SIG-M5 (cell line): ENCODE data around the gene ZXDC.

Source experiments
- DNase-seq: peaks from one replicate; lab custom pipeline; 2025; lab: John Stamatoyannopoulos, UW

ZXDC gene

DNA sequence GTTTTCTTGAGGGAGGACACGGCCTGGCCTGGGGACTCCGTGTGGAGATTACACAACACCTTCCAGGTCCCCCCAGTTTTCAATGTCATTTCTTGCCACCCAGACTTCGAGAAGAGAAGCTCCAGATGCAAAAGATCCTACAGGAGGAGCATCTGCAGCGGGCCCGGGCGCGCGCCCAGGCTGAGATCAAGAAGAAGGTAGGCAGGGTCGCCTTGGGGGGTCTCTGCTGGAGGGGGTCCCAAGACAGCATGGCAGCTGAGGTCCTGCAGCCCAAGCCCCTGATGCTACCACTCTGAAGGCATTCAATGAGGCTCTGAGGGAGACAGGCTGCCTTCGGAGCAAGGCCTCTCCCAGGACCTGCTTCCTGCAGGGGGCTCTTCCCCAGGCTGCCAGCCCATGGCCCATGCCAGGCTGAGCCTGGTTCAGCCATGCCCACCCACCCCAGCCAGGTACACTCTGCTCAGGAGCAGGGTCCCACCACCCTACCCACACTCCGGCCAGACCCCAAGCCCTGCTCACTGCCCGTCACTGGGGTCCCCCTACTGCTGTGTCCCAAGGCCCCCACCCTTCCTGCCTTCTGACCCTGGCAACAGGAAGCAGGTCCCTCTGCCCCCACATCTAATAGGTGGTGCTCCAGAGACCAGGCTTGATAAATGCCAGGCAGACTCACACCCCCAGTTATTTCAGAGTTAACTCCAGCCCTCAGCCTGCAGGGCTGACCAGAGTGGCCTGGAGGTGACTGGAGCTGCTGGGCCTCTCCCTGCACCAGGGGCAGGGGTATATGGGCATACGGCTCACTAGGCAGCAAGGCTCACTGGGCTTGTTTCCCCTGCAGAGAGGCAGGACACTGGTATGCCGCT is 40.0 kb downstream of the ZXDC start:
- no peak for DNase-seq

DNA sequence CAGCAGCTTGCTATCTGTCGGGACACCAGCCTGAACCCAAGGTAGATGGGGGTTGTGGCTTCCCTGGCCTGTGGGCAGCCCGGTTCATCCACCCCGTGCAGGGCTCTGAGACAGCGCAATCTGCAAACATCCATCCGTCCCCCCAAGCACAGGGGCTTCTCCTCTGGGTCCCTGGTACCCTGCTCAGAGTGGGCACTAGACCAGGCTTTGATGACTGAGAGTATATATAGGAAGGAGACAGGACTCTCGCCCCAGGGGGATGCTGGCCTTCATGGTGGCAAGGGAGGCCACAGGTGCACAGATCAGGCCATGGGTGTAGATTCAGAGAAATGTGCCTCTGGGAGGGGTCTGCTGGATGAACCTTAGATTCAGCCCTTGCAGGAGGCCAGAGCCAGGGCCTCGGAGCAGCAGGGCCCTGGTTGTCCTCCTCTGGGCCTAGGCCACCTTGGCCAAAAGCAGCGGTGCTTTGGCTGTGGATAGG is 40.7 kb downstream of the ZXDC start:
- DNase-seq: no peak

DNA sequence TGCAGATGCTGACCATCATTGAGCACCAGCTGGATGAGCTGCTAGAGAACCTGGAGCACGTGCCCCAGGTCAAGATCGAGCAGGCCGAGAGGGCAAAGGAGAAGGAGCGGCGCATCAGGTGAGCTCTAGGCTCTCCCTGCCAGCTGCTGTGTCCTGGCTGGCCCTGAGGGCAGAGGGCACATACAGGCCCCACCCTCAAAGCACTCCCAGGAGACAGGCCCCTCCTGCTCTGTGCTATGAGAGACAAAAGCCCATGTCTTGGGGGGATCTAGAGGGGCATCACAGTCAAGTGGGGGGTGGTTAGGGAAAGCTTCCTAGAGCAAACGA is 41.5 kb downstream of the ZXDC start:
- DNase-seq: no peak

DNA sequence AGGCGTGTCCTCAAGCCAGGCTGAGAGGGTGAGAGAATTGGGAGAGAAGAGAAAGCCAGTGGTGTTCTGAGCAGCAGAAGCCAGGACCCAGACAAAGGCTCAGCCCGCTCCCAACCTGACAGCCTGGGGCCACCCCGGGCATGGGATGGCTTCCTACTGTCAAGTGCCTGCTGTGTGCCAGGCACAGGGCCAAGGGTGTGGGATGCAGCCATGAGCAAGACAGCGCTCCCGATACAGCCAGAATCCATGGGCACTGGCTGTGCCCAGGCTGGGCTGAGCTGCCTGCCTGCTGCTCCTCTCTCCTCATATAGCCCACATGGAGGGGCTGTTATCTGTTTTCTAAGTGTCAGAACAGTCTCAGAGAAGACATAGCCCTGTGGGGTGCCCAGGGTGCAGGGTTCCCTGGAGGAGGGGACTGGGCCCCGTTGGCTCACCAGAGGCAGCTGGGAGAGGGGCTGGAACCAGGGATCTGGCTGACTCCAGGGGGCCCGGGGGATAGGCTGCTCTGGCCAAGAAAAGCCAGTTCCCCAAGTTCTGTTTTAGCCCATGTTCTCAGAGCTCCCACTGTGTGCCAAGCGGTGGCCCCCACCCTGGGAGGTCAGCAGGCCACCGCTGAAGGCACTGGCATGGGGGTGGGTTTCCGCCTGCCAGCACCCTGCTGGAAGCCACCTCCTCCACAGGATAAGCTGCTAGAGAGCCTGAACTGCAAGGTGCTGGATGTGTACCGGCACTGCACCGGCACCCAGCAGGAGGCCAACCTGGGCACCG is 42.0 kb downstream of the ZXDC start:
- no peak for DNase-seq

DNA sequence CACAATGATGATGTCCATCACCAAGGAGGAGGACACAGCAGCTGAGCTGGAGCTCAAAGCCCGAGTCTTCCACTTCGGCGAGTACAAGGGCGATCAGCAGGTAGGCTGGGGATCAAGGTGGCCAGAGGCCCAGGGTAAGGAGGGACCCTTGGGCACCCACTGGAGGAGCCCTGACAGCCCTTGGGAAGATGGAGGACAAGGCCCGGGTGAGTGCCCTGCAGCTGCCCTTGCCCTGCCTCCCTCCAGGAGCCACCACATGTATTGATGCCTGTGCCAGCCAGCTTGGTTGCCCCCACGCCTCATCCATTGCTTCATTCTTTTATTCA is 42.6 kb downstream of the ZXDC start:
- DNase-seq: no peak

DNA sequence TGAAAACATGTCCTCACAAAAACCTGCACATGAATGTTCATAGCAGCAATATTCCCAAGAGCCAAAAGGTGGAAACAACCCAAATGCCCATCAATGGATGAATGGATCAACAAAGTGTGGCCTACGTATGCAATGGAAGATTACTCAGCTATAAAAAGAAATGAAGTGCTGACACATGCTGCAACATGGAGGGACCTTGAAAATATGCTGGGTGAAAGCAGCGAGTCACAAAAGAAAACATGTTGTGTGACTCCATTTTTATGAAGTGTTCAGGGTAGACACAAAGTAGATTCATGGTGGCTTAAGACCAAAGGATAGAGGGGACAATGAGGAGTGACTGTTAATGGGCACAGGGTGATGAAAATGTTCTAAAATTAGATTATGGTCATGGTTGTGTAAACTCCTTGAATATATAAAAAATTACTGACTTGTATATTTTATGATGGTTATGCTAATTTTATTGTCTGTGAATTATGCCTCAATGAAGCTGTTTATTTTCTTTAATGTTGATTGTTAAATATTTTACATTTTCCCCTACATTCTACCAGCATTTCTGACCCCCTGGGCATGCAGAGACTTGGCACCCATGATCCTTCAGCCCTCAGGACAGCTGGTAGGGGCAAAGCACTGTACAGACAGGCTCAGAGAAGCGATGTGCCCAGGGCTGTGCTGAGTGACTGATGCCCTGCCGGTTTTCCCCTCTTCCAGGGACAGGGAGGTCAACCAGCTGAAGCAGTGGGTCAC is 43.2 kb downstream of the ZXDC start:
- DNase-seq: no peak

DNA sequence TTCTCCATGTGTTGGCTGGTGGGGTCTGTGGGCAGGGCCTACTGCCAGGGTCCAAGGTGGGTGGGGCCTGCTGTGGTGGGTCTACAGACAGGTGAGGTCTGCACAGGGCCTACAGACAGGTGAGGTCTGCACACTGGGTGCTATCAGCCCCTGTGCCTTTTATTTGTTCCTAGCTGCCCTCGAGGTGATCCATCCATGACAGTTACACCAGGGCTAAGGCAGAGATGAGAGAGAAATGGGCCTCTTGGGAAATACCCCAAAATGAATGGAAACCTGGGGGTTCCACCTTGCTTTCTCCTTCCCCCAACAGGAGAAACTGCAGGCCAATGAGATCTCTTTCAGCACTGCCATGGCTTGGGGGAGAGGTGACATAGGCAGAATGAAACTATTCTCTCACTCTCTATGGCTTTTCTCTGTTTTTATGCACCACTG is 44.6 kb downstream of the ZXDC start:
- no peak for DNase-seq

DNA sequence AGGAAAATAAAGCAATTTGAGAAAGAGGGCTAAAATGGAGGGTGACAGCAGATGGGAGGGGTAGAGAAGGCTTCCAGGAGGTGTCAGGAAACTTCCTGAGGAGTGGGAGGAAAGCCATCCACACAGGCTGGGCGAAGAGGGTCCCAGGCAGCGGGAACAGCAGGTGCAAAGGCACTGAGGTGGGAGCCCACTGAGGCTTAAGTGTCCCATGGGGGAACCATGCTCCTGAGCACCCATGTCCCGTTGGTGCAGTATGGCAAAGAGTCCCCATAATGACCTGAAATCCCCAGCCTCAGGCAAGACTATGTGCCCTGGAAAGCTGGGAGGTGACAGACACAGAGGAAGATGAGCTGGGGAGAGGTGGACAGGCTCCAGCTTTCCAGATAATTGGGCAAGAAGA is 50.9 kb downstream of the ZXDC start:
- DNase-seq: no peak

DNA sequence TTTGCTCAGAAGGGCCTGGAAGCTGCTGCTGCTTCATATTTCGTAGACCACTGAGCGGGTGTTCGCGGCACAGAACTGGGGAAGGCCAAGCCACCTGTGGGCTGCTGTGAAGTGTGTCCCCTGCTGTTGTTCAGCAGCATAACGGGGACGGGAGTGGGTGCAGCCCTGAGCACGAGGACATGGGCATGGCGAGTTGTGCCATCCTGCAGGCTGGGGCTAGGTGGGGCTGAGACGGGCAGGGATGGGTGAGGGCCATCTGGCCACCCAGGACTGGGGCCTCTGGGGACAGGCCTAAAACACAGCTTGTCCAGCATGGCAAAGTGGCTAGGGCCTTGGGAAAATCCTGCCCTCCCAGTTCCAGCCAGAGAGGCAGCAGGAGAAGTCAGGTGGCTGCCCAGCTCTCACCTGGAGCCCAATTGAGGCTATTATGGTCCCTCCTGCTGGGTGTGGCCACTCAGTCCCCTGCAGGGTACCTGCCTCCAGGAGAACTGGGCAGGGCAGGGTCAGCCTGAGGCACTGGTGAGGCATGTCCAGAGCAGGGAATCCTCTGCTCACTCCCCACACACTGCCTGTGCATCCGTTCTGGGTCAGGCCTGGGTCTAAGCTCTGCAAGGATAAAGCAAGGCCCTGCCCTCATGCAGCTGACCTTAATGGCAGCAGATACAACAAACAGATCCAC is 51.5 kb downstream of the ZXDC start:
- no peak for DNase-seq

DNA sequence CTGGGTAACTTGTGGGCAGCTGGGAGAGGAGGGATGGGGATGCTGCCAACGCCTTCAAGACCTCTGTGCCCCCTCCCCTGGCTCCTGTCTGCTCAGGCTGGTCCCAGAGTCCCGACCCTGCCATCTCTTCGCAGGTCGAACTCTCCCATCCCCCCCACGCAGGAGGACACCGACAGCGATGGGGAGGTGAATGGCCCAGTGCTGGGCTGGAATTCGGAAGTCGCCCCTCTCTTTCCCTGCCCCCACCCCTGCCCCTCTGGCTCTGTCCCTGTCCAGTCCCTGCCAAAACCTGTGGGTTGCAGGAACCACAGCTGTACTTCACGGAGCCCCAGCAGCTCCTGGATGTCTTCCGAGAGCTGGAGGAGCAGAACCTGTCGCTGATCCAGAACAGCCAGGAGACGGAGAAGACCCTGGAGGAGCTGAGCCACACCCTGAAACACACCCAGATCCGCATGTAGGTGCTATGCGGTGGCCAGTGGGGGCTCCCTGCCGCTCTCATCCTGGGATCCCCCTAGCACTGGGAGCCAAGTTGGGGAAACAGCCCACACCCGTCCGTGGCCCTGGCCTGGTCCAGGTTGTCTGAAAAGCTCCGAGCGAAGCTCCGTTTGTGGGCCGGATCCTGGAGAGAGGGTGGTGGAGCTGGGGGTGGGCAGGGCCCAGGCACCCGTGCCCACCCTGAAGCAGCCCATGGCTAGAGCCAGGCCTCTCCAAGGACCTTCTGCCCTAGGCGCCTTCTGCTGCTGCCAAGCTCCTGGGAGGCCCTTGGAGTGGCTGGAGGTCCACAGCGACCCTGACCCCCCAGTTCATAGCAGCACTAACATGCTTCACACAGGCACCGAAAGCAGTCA is 52.3 kb downstream of the ZXDC start:
- no peak for DNase-seq

DNA sequence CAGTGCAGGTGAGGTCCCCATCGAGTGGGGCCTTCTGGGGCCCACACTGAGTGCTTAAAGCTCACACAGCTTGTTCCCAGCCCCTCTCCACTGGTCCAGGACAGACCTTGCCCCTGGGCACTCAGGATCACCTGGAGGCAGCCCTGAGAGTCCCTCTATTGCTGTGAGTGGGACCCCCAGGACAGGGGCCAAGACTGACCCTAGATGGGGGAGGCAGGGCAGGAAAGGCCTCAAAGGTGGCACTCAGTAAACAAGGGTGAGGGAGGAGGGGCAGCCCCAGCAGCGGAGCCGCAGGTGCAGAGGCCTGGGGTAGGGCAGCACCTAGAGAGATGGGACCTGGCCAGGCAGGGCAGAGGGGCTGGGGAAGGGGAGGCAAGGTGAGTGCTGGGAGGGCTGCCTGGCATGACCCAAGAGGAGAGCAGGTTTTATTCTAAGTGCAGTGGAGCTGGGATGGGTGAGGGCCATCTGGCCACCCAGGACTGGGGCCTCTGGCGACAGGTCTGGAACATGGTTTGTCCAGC is 53.1 kb downstream of the ZXDC start:
- no peak for DNase-seq

DNA sequence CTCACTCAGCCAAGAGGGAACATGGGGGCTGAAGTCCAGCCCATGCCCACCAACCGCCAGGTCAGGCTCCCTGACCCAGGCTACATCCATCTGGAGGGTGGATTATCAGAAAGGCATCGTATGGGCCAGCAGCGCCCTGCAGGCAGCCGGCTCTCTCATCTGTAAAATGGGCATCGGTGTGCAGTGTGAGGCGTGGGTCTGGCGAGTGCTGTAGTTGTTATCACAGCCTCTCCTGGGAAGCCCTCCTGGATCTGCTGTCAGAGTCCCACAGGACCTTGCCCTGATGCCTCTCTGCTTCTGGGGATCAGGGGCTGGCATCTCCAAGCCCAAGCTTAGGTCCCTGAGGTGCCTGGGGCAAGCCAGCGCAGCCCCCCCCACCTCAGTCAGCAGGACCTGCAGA is 53.6 kb downstream of the ZXDC start:
- no peak for DNase-seq

DNA sequence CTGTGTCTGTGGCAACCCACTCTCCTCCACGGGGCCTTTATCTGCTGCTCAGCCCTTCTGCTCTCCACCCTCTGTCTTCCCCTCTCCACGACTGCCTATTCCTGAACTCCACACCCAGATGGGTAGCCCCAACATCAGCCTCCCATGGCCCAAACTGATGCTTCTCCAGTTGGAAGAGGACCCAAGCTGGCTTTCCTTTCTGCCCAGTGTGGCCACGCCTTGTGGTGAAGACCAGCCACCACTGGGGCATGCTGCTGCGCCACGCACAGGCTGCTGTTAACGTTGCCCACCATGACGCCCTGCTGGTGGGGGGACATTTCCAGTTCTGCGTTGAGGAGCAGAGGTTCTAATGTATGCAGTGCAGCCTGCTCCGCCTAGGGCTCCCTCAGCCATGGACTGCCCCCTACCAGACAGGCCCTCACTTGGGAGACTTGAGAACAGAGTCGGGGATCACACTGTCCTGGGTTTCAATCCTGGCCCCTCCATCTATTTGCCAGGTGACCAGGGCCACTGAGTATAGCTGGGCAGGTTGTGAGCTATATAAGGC is 54.0 kb downstream of the ZXDC start:
- DNase-seq: no peak

DNA sequence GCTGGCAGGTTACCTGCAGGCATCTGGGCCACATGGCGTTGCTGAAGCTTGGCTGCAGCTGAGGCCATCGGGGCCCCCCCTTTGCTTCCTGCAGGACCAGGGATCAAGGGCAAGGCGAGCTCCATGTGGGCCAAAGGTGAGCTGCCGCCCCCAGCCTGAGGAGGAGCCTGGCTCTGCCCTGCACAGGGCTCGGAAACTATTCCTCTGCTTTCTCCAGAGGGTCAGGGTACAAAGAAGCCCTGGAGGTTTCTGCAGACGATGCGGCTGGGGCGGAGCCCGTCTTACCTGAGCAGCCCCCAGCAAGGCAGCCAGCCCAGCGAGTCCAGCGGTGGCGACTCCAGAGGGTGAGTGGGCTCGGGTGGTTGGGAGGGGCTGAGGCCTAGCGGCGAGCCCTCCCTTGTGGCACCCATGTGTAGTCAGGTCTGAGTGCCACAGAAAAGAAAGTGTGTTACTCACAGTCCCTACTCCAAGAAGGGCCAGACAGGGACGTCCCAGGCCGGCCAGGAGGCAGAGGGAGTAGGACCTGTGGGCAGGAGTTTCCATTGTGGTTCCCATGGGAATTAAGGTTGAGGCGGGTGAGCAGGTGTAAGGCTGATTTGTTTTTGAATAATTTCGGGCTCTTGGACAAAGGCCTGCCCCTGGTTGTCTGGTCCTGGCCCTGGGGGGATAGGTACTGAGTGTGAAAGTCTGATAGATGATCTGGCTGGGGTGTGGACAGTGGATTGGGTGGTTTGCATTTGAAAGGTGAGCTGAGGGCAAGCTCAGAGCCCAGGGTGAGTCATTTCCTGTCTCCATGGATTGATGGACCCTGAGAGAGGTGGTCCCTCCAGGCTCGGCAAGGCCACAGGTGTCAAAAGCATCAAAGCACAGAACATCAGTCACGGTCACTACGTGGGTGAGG is 55.6 kb downstream of the ZXDC start:
- no peak for DNase-seq

DNA sequence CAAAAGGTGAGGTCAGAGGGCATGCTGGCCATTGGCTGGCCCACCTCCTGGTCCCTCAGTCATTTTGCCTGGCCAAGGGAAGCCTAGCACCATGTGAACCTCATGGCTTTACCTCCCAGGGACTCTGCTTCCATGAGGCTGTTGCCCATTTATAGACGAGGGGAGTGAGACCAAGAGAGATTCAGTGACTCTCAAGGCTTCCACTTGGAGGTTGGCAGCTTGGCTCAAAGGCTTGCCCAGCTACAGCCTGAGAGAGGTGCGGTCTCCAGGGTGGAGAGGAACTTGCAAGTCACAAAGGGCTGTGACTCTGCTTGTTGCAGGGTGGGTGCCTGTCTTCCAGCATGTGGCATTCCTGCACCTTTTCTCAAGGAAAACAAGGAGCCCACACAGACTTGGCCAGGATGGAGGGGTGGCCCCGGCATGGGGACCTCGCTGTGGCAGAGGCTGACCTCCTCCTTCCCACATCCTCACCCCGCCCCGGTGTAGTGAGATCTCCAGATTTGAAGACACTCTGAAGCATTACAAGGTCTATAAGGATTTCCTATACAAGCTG is 56.5 kb downstream of the ZXDC start:
- no peak for DNase-seq

DNA sequence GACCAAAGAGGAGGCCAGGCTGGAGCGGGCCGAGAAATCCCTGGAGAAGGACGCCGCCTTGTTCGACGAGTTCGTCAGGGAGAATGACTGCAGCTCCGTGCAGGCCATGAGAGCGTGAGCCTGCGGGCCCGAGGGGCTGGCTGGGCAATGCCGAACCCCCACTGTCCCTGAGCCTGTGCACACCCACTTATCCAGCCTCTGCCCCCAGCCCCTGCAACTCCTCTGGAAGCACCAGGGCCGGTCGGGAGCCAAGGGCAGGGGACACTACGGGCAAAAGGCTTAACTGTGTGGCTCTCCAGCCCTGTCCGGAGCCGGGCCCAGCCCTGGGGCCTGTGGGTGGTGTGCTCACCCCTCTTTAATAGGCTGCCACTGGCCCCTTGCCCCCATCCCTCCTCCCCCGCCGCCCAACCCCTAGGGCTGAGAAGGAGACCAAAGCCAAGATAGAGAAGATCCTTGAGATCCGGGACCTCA is 57.0 kb downstream of the ZXDC start:
- no peak for DNase-seq

DNA sequence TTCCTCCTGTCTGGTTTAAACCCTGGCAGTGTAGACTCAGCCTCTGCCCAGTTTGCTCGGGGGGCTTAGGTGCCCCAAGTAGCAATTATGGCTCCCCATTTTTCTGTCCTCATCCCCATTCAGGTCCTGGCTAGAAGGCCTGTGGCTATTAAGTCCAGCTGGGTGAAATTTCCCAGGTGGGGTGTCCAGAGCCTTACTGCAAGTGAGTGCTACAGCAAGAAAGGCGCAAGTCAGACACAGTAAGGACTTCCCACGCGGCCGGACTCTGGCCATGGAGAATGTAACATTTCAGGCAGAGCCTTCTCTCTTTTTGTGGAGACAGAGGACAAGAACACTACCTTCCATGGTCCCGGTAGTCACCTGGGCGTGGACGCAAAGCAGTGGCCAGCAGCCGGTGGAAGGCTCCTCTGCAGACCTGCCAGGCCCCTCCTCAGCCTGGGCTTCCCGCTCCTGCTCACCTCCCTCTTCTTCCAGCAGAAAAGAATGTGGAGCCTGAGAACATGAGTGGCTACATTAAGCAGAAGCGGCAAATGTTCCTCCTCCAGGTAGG is 57.6 kb downstream of the ZXDC start:
- DNase-seq: no peak

DNA sequence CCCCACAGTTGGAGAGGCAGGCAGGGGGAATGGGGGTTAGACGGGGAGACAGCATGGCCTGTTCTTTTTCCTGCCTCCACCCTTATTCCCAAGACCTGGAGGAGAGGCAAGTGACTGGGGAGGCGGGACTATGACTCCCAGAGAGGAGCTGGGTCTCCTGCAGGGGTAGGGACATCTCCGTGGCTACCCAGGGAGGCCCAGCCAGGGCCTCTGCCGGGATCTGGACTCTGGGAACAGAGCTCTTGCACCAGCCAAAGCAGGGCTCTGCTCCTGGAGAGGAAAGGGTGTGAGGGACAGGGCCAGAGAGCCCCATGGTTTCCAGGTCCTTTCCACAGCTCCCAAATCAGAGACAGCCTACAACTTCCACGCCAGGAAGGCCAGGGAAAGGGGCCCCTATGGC is 58.2 kb downstream of the ZXDC start:
- no peak for DNase-seq

DNA sequence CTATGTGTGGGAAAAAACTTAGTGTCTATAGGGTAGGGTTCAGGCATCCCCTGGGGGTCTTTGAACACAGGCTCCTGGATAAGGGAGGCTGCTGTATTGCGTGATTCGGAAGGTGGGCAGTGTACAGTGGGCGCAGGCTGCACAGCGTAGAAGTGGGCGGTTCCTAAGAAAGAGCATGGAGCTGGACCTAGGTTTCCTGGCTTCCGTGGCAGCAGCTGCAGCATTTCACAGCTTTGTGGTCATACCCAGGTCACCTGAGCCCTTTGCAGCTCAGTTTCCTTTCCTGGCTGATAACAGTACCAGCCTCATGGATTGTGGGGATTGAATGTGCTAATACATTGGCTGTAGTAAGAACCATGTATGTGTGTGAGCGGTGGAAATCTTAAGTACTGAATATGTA is 58.7 kb downstream of the ZXDC start:
- DNase-seq: no peak
